Activated CD8-positive, alpha-beta memory T cell treated with anti-CD3 and anti-CD28 coated beads, Interleukin-2, amount 50 U/mL, for 24 hours (primary cell): ENCODE measurements around the gene KCNK10.

ENCODE experiments used
- DNase-seq: peaks from one replicate; pipeline ENCODE4 v3.0.0-alpha.2; 2020; ENCODE audit errors: extremely low read depth

Gene KCNK10, protein sequence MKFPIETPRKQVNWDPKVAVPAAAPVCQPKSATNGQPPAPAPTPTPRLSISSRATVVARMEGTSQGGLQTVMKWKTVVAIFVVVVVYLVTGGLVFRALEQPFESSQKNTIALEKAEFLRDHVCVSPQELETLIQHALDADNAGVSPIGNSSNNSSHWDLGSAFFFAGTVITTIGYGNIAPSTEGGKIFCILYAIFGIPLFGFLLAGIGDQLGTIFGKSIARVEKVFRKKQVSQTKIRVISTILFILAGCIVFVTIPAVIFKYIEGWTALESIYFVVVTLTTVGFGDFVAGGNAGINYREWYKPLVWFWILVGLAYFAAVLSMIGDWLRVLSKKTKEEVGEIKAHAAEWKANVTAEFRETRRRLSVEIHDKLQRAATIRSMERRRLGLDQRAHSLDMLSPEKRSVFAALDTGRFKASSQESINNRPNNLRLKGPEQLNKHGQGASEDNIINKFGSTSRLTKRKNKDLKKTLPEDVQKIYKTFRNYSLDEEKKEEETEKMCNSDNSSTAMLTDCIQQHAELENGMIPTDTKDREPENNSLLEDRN

DNA sequence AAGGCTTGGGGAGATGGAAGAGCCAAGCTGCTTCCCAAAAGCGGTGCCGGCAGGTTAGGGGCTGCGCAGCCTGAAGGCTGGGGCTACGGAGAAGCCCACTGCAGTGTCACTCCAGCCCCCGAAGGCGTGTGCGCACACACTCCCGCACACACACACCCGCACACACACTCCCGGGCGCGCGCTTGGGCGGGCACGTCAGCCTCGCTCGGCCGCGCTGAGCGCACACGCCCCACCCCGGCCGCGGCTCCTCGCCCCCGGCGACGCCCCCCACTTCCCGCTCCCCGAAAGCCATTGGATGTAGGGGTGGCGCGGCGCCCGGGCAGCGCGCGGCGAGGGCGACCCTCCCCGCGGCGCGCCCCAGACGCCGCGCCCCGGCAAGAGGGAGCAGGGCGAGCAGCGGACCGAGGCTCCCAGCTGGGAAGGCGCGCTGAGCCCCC is at the start of gene KCNK10:
Gene KCNK10 (minus strand): TSS at position 184 of the 437 bp plus-strand sequence. CDS start 471 bp downstream, outside the sequence.
- no peak for DNase-seq

DNA sequence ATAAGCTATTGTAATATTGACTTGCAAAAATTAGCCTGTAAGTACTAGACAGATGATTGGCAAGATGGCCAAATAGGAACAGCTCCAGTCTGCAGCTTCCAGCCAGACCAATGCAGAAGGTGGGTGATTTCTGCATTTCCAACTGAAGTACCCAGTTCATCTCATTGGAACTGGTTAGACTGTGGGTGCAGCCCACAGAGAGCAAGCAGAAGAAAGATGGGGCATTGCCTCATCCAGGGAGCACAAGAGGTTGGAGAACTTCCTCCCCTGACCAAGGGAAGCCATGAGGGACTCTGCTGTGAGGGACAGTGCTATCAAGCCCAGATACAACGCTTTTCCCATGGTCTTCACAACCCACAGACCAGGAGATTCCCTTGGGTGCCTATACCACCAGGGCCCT is 46.4 kb upstream of the KCNK10 start:
- no peak for DNase-seq

DNA sequence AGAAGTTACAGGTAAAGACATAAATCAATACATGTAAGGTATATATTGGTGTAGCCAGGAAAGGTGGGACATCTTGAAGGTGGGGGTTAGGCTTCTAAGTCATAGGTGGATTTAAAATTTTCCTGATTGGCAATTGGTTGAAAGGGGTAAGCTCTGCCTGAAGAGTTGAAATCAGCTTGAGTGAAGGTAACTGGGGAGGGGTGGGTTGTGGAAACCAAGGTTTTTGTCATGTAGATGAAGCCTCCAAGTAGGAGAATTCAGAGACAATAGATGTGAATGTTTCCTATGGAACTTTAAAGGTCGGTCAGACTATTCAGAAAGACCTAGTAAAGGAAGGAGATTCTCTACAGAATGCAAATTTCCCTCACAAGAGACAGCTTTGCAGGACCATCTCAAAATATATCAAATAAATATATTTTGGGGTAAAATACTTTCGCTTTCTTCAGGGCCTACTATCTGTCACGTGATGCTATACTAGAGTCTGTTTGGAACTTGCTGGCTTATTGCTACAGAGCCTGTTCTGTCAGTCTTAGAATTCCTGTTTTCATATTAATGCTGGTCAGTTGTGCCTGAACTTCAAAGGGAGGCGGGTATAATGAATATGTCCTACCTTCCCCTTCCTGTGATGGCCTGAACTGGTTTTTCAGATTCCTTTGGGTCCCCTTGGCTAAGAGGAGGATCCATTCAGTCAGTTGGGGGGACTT is 41.8 kb upstream of the KCNK10 start:
- DNase-seq = no peak

DNA sequence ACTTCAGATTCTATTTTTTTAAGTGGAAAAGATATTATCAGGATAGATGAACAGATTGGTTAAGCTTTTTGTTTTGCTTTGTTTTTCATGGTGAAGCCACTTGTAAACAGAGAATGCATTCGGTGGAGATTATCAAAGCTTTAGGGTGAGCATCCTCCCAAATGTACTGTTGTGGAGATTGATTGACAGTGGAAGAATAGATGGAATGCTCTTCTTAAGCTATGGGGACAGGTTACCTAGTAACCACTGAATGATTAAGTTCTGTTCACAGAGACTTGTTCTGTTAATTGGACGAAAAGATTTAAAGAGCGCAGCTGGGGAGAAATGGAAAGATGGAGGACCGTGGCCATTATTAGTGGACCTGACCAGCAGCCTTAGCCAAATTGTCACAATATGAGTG is 40.6 kb upstream of the KCNK10 start:
- no peak for DNase-seq

DNA sequence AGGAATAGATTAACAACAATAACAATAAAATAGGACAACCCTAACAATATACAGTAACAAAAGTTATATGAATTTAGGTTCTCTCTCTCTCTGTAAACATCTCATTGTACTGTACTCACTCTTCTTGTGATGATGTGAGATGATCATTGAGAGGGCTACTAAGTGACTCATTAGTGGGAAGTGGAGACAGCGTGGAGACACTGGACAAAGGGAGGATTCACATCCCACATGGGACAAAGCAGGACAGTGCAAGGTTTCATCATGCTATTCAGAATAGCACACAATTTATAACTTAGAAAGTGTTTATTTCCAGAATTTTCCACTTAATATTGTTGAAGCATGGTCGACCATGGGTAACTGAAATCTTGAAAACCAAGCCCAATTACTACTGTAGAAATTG is 36.4 kb upstream of the KCNK10 start:
- no peak for DNase-seq

DNA sequence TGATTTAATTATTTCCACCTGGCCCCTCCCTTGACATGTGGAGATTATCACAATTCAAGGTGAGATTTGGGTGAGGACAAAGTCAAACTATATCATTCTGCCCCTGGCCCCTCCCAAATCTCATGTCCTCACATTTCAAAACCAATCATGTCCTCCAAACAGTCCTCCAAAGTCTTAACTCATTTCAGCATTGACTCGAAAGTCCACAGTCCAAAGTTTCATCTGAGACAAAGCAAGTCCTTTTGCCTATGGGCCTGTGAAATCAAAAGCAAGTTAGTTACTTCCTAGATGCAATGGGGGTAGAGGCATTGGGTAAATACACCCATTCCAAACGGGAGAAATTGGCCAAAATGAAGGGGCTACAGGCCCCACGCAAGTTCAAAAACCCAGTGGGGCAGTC is 31.3 kb upstream of the KCNK10 start:
- DNase-seq = no peak

DNA sequence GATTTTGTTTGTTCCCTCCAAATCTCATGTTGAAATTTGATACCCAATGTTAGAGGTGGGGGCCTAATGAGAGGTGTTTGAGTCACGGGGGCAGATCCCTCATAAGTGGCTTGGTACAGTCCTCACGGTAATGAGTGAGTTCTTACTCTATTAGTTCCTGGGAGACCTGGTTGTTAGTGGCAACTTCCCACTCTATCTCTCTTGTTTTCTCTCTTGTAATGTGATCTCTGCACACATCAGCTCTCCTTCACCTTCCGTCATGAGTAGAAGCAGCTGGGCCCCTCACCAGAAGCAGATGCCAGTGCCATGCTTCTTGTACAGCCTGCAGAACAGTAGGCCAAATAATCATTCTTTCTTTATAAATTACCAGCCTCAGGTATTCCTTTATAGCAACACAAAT is 29.6 kb upstream of the KCNK10 start:
- DNase-seq = no peak

DNA sequence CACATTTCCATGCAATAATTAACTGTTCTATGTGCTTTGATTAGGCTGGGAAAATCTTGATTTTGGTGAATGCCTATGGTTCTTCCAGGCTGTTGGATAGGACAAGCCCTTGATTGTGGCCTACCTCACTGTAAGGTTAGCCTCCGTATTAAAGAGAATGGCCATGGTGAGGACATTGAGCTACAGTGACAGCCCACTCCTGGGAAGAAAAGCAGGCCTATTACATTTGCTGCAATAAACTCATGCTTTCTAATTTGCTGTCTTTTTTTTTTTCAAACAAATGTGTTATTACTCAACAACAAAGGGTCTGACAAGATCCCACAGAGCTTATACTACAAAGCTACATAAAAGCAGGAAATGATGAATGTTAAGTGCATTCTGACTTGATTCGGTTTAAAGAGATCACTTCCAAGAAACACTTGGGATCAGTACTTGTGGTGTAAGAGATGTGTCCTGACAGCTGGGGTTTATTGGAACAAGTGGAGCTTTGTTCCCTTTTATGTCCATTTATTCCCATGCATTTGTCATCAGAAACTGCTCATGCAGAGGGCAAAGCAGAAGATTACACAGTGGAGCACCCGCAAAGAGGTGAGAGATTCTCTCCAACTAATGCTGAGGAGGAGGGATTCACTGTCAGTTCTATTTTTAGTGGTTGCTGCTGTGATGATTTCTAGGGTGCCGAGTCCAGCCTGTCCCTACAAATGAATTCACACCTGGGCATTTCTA is 29.1 kb upstream of the KCNK10 start:
- no peak for DNase-seq

DNA sequence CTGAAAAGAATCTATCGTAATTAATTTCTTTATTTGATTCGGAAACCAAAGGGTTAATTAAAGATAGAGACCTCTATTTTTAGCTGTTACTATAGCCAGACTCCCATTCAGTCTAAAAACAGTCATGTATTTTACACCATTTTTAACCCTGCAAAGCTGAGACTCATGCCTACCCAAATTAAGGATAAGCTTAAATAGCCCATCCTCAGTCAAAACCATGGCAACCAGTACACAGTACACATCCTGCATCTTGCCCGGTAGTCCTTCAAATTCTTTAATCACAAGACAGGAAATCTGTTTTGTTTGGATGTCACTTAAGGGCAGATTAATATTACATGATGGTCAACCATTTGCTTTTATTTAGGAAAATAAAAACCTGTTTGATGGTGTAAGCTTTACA is 25.5 kb upstream of the KCNK10 start:
- DNase-seq = no peak

DNA sequence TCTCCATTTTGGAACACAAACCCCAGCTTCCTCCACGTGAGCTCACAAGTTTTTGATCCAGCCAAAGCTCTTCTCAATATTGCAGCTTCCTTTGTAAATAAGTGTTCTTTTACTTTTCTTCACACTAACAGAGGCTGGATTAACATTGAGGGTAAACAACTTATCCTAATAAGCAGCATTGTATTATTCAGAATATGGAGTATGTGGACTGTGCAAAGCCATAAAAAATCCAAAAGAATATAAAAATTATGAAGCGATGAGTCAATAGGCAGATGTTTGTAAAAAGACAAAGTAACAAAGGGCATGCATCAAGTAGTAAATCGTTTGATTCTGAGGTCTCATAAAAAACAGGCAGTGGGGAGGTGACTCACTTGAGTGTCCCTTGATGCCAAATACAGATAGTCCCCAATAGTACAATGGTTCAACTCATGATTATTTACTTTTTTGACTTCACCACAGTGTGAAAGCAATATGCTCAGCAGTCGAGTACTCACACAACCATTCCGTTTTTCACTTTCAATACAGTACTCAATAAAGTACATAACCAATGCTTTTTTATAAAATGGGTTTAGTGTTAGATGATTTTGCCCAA is 23.1 kb upstream of the KCNK10 start:
- no peak for DNase-seq

DNA sequence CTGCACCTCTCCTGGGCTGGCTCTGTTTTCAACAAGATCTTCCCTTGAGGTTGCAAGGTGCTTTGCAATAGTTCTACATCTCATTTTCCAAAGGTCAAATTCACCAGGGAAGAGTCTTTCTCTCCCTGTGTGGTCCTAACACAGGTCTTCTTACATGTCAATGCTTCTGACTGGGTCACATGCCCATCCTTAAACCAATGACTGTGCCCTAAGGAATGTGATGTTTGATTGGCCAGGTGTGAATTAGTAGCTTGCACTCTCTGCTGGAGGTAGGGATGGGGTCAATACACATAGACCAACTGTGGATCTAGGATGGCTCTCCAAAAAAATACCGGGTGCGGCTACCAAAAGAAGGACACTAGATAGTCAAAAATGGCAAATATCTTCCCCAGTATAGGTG is 19.9 kb upstream of the KCNK10 start:
- DNase-seq = no peak

DNA sequence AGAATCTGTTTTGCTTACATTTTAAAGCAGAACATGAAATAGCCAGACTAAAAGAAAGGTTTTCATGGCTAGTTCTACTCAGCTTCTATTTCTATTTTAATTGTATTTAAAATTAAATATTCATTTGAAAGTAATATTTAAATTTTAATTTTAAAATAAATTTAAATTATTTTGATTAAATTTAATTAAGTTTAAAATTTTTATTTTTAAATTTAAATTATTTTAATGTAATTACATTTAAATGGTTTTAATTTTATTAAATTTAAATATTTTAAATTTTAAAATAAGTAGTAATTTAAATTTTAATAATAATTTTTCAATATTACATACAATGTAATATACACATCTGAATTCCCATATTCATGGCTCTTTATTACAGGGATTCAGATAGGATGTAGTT is 17.3 kb upstream of the KCNK10 start:
- DNase-seq = no peak

DNA sequence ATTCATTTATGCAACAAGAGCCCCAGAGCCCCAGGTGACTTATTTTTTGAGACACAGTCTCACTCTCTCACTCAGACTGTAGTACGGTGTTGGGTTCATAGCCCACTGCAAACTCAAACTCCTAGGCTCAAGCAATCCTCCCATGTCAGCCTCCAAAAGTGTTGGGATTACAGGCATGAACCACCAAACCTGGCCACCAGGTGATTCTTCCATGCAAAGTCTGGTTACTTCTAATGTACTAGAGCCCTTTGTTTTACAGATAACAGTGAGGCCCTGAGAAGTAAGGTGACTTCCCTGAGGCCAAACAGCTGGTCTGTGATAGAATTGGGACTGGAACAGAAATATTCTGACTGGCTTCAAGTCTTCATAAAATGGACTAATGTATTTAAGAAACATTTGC is 10.0 kb upstream of the KCNK10 start:
- DNase-seq = no peak

DNA sequence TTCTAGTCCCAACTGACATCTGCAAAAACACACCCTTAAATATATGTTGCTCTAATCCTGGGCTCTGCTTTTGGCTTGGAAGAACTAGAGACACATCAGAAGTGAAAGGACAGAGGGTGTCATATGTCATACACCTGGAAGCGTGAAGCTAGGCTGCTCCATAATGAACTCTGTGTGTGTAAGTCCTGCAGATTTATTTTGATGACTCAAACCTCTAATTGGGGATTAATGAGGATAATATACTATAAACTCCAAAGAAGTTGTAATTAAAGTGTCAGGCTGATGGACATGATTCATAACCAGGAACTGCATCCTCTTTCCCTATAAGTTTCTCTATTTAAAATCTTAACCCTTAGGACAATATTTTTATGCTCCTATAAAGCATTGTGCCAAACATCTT is 4.4 kb upstream of the KCNK10 start:
- DNase-seq = no peak

DNA sequence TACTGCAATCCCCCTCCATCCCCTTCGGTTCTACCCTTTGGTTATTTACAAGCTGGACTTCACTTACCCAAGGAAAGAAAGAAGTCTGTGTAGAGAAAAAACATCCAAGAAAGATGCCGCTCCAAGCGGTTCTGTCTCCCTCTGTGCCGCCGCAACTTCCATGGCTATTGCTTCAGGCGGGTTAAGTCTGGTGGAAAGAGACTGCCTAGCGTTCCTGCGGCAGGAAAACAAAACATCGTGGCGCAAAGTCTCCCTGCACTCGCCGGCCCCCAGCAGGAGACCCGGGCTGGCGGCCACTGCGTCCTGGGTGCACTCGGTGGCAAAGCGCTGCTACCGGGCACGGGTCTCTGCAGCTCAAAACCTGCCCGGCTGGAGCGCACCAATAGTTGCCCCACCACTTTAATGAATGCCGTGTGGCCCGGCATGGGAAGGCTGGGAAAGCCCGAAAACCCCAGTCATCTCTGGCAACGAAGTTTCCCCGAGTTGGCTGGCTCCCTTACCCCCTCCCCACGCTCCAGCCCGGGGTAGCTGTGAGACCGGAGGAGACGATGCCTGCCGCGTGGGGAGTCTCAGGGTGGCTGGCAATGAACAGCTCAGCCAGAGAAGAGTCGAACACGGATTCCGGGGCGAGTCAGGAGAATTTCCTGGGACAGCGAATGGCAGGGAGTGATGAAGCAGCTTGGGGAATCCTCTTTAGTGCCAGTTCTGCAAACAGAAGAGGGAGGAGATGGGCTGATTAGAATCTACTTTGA is 3.5 kb upstream of the KCNK10 start:
- DNase-seq = no peak

DNA sequence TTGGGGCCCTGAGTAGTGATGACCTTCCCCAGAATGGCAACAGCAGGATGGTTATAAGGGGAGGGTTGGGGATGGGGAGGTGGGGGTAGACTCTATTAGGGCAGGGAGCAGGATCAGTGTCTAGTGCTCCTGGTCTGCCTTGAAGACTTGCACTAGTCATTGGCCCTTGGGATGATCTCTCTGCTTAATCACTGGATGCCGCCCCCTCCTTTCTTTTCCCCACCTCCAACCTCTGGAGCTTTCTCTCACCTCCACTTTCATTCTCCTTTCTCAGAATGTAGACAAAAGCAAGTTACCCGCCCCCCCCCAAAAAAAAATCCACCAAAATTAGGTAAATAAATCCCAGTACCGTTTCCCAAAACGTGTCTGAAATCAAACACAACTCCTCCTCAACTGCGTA is 2.8 kb upstream of the KCNK10 start:
- no peak for DNase-seq

DNA sequence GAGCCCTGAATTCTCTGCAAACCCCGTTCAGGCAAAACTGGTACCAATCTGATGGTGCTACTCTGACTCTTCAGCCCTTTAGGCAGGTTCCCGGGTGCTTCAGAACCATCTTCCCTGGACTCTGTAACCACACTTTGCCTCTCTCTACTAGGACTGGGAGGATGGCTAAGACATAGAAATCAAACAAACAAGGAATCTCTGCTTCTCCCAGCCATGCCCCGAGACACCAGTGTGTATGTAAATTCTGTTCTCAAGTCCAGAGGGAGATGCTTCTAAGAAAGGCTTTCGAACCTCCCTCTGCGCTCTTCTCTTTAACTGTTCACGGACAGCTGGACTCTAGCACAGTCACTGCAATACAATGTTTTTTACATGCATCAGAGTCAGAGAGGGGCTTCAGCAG is 1.9 kb upstream of the KCNK10 start:
- no peak for DNase-seq

DNA sequence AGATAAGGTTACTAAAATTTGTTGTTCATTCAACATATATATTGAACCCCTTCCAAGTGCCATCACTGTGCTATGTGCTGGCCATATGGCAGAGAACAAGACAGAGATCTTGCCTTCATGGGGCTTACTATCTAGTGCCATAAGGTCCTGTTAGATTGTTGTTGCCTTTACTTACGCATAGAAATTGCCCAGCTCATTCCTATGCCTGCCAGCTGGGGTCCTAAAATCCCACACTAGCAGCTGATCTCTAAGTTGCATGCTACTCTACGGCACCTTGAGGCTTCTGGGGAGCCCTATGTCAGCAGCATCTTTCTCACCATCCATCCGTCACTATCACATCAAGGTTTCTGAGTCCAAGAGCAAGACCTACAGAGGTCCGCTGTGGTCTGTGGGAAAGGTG is 1.4 kb upstream of the KCNK10 start:
- DNase-seq = no peak

DNA sequence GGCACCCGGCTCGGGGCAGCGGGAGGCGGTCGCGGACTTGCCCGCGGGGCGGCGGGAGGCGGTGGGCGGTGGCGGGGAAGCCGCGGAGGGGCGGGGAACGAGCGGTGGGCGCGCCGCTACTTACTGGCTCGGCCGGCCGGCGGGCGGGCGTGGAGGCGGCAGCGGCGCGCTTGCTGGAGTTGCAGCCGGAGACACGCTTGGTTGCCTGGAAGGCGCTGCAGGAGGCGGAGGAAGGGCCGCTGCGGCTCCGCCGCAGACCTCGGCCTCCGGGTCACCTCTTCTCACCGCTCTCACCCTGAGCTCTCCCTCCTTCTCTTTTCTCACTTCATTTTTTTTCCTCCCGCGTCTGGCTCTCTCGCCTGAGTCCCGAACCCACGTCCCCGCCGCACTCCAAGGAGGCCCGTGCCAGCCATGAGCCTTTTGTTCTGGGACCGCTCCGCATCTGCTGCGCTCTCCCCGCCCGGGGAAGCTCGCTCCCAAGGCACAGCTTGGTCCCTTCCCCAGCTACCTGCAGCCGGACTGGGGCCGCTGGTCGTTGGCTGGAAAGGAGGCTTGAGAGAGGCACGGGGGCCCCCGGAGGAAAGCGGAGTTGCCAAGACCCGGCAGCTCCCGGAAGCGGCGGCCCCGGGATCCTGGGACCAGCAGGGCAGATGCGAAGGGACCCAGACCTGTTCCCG is 592 bp upstream of the KCNK10 start:
- DNase-seq = no peak

DNA sequence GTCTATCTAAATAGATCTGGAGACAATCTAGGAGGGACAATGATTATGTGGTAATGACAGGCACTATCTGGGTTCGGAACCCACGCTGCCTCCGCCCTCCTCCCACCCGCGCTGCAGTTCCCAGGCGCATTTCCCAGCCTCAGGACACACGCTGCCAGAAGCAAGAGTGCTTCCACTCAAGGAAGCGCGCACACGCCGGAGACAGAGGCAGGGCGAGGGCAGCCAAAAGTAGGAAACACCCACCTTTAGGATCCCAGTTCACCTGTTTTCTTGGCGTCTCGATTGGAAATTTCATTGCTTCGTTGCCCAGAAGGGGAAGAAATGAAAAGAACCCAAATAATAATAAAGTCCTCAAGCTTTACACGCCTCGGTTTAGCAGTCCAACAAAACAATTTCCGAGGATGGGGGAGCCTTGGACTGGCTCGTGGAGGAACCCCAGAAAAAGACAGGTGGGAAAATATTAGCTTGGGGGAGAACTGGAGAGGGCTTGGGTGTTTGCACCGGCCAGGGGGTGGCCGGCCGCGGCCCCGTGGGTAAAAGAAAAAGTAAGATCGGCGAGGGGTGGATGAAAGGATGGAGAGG is 474 bp downstream of the KCNK10 start:
- DNase-seq = no peak
